ENCODE measurements around the gene NR6A1. TPM values are rescaled to one million over a fixed set of nuclear protein-coding genes. Genes with fewer than 3 reads are reported as not detected.

The NR6A1 gene
- total RNA-seq, 1 experiment from 2014 or later = 6.7 TPM

- Mint-ChIP-seq H3K27ac (ENCODE audit: unreplicated experiment) (no peak overlapping the region), H3K4me1 (ENCODE audit: low read depth, unreplicated experiment) (peaks cover 30% of the 10 kb centered on the region), H3K9me3 (ENCODE audit: low read depth, unreplicated experiment) (no peaks in the 10 kb centered on the region), H3K4me3 (ENCODE audit: low read depth, unreplicated experiment) (no peak overlapping the region), H3K36me3 (ENCODE audit: insufficient read depth, unreplicated experiment) (no peaks in the 10 kb centered on the region), H3K27me3 (ENCODE audit: unreplicated experiment) (no peaks in the 10 kb centered on the region)
- no peak for TF ChIP-seq CTCF (IDR thresholded peaks at IDR 0.05; ENCODE audit: unreplicated experiment)
- intact Hi-C loops (cut with micrococcal nuclease; ENCODE audit: unreplicated experiment) = no loop called here
- no peak for DNase-seq
- no TSS peak for BruUV-seq (replicated peaks)
- CTCF ChIA-PET = interaction anchor here (0.6 kb wide), 1 partner anchor 137 kb away, joined by 6 read pairs; no protein-coding TSS in a partner anchor
Observed at GRCh38 chr9:124626276-124626675, 144.8 kb downstream of the NR6A1 start.

- Mint-ChIP-seq H3K36me3 (ENCODE audit: insufficient read depth, unreplicated experiment) (no peaks in the 10 kb centered on the region), H3K27ac (ENCODE audit: unreplicated experiment) (no peak overlapping the region), H3K9me3 (ENCODE audit: low read depth, unreplicated experiment) (no peaks in the 10 kb centered on the region), H3K27me3 (ENCODE audit: unreplicated experiment) (no peaks in the 10 kb centered on the region), H3K4me3 (ENCODE audit: low read depth, unreplicated experiment) (no peak overlapping the region), H3K4me1 (ENCODE audit: low read depth, unreplicated experiment) (peaks cover 39% of the 10 kb centered on the region)
- CTCF ChIA-PET = no interaction called here
- no peak for TF ChIP-seq CTCF (IDR thresholded peaks at IDR 0.05; ENCODE audit: unreplicated experiment)
- no peak for DNase-seq
- BruUV-seq (replicated peaks) = no TSS peak
- intact Hi-C loops (cut with micrococcal nuclease; ENCODE audit: unreplicated experiment) = no loop called here
Observed at GRCh38 chr9:124625087-124625486, 146.0 kb downstream of the NR6A1 start.

GRCh38 chr9:124624735-124624992 is 146.4 kb downstream of the NR6A1 start:
- intact Hi-C loops (cut with micrococcal nuclease; ENCODE audit: unreplicated experiment) = no loop called here
- no peak for TF ChIP-seq CTCF (IDR thresholded peaks at IDR 0.05; ENCODE audit: unreplicated experiment)
- no peak overlapping the region for H3K4me3 Mint-ChIP-seq (ENCODE audit: low read depth, unreplicated experiment)
- no peaks in the 10 kb centered on the region for H3K27me3 Mint-ChIP-seq (ENCODE audit: unreplicated experiment)
- CTCF ChIA-PET = interaction anchor here (0.6 kb wide), 2 partner anchors 29 to 88 kb away, joined by 3 read pairs; no protein-coding TSS in a partner anchor
- no peaks in the 10 kb centered on the region for H3K9me3 Mint-ChIP-seq (ENCODE audit: low read depth, unreplicated experiment)
- H3K36me3 Mint-ChIP-seq (ENCODE audit: insufficient read depth, unreplicated experiment) = no peaks in the 10 kb centered on the region
- H3K4me1 Mint-ChIP-seq (ENCODE audit: low read depth, unreplicated experiment) = peaks cover 39% of the 10 kb centered on the region
- H3K27ac Mint-ChIP-seq (ENCODE audit: unreplicated experiment) = no peak overlapping the region
- BruUV-seq (replicated peaks) = no TSS peak
- no peak for DNase-seq

GRCh38 chr9:124623966-124624734 is 147.0 kb downstream of the NR6A1 start:
- TF ChIP-seq CTCF (IDR thresholded peaks at IDR 0.05; ENCODE audit: unreplicated experiment) = no peak
- H3K27me3 Mint-ChIP-seq (ENCODE audit: unreplicated experiment) = no peaks in the 10 kb centered on the region
- peaks cover 39% of the 10 kb centered on the region for H3K4me1 Mint-ChIP-seq (ENCODE audit: low read depth, unreplicated experiment)
- no TSS peak for BruUV-seq (replicated peaks)
- no peak for DNase-seq
- no peak overlapping the region for H3K4me3 Mint-ChIP-seq (ENCODE audit: low read depth, unreplicated experiment)
- H3K36me3 Mint-ChIP-seq (ENCODE audit: insufficient read depth, unreplicated experiment) = no peaks in the 10 kb centered on the region
- intact Hi-C loops (cut with micrococcal nuclease; ENCODE audit: unreplicated experiment) = no loop called here
- no peak overlapping the region for H3K27ac Mint-ChIP-seq (ENCODE audit: unreplicated experiment)
- no peaks in the 10 kb centered on the region for H3K9me3 Mint-ChIP-seq (ENCODE audit: low read depth, unreplicated experiment)
- CTCF ChIA-PET = interaction anchor here (0.6 to 1.6 kb wide), 3 partner anchors 29 to 89 kb away, joined by 3 to 5 read pairs (median 3); no protein-coding TSS in a partner anchor

Data from Calu3 (cell line).